Measurements from ENCODE around the gene WNT9A.

WNT9A gene

DNA sequence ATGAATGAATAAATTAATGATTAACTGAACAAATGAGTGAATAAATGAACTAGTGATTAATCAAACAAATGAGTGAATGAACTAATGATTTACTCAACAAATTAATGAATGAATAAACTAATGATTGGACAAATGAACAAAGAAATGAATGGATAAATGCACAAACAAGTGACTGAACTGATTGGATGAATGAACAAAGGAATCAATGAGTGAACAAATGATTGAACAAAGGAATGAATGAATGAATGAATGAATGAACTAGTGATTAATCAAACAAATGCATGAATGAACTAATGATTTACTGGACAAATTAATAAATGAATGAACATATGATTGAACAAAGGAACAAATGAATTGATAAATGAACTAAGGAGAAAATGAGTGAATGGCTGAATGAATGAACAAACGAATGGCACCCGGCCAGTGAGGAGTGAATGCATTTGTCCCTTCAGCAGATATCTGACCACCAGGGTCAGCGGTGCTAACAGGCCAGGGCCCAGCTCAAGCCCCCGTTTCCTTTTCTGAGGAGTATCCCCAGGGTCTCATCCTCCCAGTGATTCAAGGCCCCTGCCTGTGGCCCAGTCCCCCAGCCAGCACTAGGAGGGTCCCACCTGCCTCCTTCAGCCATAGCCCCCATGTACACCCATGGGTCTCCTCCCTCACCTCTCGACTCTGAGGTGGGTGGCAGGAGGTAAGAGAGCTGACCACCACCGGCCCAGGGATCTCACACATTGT, 49.9 kb downstream of the WNT9A start:
- no peak for DNase-seq (ENCODE audit: low read depth in 2 of 2)

DNA sequence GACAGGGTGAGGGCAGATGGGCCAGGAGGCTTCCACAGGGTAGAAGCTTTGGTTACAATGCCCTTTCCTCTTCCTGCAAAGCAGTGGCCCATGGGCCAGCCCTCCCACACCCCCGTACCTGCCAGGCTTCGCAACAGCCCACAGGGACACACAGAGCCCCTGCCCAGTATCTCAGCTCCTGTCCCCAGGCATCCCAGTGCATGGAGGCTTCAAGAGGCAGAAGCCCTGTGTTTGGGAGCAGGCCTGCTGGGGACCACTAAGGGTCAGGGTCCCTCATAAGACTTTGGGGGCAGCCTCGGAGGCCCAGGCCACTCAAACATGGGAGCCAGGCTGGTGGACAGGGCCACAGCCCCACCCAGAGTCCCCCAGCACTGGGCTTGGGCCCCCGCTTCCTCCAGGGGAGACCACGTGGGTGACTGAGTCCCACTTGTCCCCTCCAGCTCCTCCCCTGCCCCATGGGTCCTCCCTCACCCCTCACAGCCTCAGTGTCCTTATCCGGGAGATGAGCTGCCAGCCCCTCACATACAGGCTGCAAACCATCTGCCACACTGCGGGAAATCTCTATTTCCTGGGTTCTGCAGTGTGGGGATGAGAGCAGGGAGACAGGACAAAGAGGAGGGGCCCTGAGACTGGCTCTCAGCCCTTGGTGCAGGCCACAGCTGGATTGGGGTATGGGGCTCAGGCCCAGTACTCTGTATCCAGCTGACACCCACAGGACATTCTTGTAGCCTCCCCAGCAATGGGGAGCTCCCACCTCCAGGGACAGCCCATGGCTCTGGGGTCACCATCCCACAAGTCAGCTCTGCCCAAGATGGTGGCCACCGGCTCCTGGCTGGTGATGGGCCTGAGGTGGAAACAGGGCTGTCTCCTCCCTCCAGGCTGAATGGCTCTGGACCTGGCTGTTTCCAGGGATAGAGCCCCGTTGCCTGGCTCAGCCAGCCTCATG, 50.7 kb downstream of the WNT9A start:
- no peak for DNase-seq (ENCODE audit: low read depth in 2 of 2)

DNA sequence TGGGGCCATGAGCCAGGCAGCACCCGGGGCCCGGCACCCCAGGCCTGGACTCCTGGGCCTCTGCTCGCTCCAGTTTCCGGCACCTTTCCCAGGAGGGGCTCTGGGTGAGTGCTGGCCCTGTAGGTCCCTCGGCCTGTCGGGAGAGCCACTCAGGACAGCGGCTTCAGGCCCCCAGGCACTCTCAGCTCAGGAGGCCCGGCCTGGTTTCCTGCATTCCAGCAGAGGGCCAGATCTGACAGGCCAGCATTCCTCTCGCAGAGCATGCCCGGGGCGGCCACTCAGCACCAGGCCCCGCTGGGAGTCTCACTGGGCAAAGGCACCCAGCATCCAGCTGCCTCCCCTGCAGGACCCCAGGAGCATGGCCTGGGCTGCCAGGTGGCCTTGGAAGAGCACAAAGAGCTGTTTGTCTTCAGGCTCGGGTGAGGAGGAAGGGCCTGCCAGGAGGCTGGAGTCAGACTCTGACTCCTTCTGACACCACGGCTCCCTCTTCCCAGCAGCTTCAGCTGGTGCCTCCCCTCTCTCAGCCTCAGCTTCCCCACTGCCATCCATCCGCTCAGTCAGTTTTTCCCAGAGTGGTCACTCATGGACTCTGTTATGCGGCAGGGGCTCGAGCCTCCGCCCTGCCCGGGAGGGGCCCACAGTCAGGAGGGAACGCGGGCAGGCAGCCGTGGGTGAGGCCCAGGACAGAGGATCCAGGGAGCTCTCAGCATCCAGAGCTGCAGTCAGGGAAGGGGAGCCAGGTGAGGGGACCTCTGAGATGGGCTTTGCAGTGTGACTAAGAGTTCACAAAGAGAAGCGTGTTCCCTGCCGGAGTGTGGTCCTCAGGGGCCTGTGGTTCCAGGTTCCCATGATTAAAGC, 51.7 kb downstream of the WNT9A start:
- no peak for DNase-seq (ENCODE audit: low read depth in 2 of 2)

DNA sequence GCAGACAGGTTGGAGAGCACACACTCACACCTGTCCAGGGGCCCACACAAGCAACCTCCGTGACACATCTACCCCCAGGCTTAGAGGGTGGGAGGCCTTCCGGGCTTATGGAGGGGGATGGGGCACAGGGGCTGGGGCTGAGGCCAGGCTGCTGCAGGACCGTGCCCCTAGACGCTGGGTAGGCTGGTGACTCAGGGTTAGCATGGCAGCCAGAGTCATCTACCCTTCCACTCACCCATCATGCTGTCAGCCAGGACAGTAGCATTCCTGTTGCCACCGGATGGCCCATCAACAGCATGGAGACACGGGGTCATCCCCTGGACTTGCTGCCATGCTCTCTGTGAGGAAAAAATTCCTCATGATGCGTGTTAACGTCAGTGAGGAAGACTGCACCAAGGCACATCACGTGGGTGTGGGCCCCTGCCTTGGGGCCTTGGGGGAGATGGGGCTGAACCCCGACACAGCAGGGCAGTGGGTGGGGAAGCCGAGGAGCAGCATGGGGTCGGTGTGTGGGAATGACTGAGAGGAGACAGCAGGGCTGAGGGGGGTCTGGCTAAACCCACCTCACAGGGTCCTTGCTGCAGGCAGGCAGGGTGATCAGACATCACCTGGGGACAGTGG, 52.8 kb downstream of the WNT9A start:
- DNase-seq (ENCODE audit: low read depth in 2 of 2), result no peak

DNA sequence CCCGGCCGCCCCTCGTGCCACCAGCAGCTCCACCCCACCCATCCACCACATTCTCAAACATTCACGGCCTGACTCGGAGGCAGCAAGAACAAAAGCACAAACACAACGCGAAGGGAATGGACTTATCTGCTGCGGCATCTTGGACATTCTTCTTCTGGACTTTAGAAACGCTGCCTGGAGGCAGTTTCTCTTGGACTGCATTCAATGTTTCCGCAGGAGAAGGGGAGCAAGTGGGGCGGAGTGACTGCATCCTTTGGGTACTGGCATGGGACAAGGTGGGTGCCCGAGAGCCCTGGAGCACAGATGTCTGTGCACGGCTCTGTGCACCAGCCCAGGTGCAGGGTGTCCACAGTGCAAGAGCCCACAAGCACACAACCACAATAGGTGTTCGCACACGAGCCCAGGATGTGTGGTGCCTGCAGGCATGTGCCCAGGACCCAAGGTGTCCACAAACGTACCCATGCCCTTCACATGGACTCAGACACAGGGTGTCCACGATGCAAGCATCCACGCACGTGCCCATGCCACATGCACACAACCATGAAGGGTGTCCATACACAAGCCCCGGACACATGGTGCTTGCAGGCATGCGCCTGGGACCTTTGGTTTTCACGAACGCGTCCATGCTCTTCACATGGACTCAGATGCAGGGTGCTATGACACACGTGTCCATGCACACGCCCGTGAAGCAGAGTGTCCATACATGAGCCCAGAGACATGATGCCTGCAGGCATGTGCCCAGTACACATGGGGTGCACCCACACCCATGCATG, 53.6 kb downstream of the WNT9A start:
- DNase-seq (ENCODE audit: low read depth in 2 of 2), result no peak

DNA sequence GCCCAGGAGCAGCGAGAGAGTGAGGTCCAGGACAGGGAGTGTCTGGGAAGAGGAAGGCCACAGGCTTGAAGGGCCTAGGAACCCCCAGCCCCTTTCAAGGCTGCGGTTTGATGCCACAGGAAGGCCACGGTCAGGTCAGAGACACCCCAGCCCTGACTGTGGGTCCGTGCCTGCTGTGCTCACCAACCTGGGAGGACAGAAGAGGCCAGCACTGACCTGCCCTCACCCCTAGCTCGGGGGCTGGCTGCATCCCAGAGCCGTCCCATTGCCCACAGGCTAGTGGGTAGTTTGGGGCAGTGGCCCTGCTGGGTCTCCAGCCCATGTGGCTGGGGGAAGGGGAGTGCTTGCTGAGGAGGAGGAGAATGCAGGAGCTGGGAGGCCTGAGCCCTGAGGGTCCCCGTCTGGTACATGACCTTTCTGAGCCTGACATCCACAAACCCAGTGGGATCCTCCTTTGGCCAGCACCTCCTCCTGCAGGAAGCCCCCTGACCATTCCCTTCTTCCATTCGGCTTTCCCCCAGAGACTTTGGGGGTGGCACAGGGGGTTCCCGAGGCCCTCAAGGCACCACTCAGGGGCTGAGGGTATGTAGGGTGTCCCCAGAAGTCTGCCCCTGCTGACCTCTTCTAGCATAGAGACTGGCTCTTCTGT, 54.3 kb downstream of the WNT9A start:
- no peak for DNase-seq (ENCODE audit: low read depth in 2 of 2)

DNA sequence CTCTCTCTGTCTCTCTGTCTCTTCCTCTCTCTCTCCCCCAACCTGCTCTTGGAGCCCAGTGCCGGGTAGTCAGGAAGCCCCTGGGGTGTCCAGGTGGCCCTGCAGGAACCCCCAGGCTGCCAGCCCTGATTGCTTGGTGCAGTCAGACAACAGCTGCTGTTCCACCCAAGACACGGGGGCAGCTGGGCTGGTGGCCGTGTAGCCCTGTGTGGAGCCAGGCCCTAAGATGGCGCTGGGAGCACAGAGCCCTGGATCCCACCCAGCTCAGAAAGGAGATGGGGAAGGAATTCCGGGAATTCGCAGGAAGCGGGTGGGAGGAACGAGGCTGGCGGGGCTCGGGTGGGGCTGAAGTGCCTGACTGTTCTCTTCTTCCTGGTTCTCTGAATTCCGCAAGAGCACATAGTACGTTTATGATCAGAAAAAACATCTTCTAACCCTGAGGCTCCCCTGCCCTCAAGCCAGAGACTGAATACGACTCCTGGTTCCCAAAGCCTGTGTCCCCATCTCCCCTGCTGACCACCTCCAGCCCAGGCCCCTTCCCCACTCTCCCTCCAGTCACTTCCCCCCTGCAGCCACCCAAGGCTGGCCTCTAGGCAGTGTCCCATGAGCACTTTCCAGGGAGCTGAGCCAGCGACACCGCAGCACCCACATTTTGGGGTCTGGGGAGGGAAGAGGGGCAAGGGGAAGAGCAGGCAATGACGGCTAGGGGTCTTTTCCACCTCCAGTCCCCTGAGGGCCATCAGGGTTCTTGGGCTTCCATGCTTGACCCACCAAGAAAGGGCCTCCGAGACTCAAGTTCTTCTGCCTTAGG, 55.0 kb downstream of the WNT9A start:
- DNase-seq (ENCODE audit: low read depth in 2 of 2), result no peak

DNA sequence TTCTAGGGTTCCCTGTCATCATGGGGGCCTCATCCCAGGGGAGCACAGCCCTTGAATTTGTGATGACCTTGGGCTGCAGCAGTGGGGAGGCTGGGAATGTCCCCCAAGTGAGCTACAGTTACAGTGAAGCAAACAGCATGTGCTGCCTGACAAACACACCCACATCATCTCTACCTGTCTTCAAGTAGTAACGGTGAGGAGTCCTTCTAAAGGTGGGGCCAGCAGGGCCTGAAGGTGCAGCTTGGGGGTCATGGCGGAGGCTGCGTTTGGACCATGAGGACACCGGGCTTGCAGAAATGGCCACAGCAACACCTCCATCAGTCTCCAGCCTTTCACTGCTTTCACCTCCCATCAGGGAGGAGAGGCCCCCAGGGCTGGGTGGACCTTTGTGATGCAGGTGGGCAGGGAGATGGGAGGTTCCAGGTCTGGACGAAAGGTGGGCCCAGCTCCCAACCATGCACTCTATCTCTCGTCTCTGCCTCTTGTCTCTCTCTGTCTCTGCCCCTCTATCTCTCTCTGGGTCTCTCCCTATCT, 55.7 kb downstream of the WNT9A start:
- no peak for DNase-seq (ENCODE audit: low read depth in 2 of 2)

DNA sequence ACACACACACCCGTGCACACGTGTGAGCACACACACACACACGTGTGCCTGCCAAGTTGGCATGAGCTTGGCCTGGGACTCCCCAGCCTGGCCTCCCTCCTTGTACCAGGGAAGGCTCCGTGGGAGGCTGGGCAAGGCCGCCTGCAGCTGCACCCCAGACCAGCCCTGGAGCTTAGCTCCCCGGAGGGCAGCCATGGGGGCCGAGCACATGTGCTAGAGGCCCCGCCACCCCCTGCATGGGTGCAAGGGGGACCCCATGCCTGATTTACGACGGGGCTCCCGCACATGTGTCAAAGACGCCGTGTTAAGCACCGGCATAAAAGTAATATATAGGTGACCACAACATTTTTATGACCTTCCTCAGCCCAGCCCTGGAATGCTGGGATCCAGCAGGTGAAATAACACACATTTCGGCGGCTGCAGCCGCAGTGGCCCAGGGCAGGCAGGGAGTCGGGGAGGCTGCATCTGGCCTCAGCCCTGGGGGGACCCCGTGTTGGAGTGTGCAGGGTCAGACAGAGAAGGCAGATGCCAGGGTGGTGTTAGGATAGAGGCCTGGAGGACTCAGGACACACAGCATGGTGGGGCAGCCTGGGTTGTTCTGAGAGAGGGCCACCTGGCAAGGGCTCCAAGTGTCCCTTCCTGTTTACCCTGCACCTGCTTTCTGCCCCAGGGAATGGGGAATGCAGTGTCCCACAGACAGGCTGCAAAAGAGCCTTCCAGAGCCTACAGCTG, 56.3 kb downstream of the WNT9A start:
- no peak for DNase-seq (ENCODE audit: low read depth in 2 of 2)

DNA sequence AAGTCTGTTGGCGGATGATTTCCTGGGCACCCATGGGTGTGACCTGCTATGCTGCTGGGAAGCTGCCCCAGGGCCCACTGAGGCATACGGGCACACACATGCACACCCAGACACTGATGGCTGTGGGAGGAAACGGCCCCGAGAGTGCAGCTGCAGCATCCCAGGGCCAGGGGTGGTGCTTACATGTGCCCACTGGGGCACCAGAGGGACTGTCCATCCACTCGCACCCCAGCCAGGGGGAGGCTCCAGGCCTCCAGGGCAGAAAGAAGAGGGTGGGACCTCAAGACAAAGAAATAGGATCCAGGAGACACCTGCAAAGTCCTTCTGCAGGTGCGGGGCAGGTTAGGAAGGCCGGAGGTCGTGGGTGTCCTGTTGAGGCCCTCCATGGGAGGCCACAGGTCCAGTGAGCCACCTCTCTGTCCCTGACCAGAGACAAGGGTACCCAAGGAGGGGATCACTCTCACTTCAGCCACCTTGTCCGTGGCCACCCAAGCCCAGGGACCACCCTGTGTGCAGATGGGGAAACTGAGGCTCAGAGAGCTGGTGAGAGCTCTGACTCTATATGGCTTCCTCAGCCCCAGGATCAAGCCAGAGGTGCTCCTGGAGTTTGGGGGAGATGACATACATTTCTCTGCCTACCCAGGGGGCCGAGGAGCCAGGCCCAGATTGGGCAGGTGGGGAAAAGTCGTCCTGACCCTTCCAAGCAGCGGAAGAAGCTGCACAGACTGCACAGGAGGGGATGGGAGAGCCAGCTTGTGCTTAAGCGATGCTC, 57.1 kb downstream of the WNT9A start:
- no peak for DNase-seq (ENCODE audit: low read depth in 2 of 2)

DNA sequence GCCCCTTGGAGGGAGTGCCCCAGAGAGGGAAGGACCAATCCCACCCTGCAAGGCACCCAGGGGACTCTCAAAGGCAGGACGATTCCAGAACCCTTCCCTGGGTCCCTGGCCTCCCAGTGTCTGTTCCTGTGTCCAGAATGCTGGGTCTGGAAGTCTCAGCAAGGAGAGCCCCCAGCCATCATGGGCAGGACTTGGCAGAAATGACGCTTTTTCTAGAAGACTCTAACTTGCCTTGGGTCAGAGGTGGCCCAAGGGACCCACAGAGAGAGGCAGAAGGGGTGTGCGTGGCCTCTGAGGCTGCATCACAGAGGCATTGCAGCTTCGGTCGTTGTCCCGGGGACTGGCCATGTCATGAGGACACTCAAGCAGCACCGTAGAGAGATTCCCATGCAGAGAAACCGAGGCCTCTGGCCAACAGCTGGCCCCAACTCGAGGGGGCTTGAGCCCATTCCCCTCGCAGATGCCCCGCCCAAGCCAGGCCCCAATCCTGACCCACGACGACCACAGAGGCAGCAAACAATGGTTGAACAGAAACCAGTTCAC, 57.8 kb downstream of the WNT9A start:
- no peak for DNase-seq (ENCODE audit: low read depth in 2 of 2)

DNA sequence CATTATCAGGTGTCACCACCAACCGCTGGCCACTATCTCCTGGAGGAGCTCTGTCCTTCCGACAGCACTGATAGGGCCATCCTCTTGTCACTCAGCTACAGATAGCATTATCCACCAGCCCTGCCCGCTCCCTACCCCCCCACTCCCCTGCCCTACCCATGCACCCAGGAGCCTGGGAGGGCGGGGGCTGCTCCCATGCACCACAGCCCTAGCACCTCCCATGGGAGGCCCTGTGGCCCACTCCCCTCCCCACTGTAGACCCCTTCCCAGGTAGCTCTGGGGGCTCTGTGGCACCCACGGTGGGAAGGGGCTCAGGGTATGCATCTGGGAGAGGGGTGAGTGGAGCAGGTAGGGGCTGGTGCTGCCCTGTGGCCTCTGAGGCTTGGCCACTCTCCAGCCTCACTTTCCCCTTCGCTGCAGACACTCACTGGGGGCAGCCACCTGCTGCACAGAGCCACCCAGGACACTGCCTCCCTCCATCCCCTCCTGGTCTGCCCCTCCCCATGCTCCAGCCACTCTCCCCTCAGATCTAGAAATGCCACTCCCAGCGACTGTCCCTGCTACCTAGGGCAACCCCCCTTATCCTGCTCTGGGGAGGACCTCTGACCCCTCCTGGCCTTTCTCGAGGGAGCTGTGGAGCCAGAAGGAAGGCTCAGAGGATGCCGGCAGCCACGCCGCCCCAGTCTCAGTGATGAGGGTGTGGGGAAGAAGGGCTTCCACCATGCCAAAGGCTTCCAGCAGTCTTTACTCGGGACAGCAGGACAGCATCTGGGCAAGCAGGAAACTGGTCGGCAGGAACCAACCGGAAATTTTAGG, 58.5 kb downstream of the WNT9A start:
- no peak for DNase-seq (ENCODE audit: low read depth in 2 of 2)

DNA sequence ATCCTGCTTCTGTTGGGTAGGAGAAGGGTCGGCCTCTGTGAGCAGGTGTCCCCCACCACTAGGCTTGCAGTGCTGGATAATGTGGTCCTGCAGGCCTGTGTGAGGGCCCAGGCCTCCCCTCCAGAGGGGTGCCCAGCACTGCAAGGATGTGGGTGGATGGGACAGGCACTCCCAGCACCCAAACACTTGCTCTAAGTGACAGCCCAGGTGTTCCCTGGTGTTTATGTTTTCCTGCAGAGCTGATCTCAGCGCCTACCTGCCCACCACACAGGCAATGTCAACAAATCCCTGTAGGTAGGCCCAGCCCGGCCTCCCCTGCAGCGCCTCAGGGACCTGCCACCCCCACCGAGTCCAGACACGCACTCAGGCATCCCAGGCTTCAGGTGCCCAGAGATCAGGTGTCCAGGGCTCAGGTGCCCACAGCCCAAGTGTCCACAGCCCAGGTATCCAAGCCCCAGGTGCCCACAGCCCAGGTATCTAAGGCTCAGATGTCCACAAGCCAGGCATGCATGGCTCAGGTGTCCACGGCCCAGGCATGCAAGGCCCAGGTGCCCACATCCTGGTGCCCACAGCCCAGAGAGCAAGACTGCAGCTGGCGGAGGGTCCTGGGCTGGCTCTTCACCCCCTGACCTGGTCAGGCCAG, 59.2 kb downstream of the WNT9A start:
- DNase-seq (ENCODE audit: low read depth in 2 of 2), result no peak

DNA sequence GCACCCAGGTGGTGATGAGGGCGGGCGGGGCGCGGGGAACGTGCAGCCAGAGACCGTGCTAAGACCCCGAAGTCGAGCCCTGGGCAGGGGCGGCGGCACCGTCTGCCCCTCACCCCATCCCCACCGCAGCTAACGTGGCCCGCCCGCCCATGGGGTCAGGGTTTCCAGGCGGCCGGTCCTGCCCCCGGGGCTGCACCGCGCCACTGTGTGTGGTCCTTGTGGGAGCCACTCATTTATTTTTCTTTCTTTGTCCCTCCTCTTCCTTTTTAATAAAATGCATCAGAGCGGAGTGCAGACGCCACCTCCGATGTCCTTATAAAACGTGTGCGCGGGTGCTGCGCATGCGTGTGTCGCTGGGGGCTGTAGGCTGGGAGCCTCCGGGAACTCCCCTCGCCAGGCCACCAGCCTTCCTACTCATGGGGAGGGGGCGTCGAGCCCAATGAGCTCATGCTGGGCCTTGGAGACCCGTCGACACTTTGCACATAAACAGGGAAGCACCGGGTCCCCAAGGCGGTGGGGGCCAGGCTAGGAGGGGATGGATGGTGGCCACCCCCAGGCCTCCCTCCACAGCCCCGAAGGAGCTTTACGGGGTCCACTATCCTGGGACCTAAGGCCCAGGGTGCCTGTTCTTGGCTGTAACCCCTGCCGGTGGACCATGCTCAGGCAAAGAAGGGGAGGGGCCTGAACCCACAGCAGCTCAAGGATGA, 59.9 kb downstream of the WNT9A start:
- DNase-seq (ENCODE audit: low read depth in 2 of 2), result no peak

DNA sequence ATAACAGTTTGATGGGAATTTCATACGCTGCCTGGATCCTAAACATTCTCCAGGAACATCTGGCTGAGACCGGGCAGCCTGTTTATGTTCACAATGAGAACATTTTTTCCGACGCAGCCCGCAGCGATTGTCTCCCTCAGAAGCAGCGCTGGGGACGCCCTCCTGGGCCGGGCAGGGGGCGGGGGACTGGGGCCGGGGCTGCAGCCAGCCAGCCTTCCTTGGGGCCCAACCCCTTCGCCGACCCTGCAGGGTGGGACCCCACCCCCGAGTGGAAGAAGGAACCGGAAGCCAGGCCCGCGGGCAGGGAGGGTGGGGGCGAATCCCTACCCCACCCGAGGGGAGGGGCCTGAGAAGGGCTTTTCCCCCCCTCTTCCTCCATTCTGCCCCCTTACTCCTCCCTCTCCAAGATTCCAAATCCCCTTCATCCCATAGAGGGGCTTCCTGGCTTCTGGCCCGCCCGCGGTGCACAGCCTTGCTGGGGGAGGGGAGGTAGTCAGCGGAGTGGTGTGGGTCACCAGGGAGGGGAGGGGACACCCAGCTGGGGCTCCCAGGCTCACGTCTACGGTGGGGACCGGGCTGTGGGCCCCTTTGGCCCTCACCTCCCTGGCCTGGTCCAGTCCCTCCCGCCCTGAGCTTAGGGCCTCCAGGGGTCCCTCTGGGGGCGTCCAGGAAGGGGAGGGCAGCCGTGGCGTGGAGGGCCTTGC, 60.6 kb downstream of the WNT9A start:
- DNase-seq (ENCODE audit: low read depth in 2 of 2), result no peak

Data from stimulated activated CD8-positive, alpha-beta memory T cell treated with anti-CD3 and anti-CD28 coated beads, Interleukin-2, amount 100 ng/mL, for 48 hours (primary cell).